ENCODE data around the gene NR2F1-AS1.
A peak's percentile ranks its signal among the peaks of the same experiment; 100 is the strongest.
"Not testable (repeated sequence)": the region's sequence is repeated elsewhere in the genome, so short reads cannot be mapped to it uniquely, and the experiment has no call there.

NR2F1-AS1 gene

DNA sequence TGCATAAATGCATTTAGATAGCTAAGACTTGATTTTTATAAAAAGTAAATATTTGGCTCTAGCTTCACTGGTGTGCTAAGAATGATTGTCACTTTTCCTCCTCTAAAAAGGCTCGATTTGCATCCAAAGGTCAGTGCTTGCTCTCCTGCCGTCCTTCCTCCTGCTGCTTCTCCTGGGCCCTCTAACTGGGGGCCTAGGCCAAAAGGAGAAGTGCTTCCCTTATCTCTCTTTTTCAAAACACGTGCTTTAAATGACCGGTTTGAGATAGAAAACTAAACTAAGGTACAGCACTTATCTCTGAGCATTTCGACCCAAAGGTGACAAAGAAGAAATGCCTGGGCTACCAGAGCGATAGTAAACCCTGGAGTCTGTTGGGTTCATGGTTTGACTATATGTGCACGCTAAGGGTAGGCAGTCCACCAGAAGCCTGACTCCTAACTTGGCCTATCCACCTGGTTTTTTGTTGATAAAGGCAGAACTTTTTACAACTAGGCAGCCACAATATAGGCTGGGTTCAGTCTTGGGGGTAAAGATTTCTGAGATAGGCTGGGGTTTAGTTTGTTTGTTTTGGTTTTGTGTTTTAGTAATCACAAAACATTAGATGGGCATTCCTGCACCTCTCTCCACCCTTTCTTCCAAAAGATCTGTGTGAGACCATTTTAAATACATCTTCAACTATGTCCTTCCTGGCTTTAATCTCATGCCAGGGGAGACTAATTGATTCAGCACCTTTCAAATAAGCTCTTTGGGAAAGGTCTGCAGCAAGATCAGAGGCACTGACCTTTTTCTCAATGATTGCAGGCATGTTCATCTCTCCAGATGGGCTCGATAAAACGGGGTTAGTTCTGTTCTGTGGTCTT lies 3.8 kb downstream of the NR2F1-AS1 start:
- DNase-seq (ENCODE audit: low spot score) = no peak

DNA sequence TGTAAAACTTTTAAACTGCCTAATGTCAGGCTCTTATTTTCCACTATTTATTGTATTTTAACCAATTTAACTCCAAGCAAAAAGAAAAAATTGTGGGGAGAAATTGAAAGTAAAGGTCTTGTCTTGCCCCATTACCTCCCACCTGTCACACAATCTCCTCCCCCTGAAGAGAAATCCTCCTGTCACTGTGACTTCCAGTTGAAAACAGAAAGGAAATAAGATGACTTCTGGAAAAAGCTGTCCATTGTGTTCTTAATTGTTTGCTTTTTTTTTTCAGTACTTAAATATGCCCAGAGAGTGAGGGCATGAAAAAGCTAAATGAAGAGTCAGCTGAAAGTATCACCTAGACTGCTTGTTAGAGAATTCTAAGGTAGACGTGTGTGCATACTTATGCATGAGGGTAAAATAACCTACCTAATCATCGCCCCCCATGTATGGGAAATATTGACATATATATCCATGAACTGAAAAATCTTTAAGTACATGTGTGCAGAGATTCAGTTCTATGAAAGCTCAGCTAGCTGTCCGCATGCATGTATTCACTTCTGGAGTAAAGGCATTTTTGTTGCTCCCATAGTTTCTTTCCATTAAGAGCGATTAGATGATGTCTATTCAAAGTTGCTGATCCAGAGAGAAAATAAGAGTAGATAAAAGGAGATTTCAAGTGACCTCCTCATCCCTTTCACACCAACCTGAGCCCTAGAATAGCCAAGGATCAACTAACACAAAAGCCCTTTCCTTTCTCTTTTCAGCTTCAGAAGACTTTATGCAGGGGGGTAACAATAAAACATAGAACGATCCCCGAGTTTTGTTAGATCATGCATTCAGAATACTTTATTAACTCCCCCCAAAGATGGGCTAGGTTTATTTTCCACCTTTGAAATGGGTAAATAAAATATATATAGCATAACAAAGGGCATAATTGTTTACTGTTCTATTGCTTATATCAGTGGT lies 5.3 kb downstream of the NR2F1-AS1 start:
- DNase-seq (ENCODE audit: low spot score) = no peak

DNA sequence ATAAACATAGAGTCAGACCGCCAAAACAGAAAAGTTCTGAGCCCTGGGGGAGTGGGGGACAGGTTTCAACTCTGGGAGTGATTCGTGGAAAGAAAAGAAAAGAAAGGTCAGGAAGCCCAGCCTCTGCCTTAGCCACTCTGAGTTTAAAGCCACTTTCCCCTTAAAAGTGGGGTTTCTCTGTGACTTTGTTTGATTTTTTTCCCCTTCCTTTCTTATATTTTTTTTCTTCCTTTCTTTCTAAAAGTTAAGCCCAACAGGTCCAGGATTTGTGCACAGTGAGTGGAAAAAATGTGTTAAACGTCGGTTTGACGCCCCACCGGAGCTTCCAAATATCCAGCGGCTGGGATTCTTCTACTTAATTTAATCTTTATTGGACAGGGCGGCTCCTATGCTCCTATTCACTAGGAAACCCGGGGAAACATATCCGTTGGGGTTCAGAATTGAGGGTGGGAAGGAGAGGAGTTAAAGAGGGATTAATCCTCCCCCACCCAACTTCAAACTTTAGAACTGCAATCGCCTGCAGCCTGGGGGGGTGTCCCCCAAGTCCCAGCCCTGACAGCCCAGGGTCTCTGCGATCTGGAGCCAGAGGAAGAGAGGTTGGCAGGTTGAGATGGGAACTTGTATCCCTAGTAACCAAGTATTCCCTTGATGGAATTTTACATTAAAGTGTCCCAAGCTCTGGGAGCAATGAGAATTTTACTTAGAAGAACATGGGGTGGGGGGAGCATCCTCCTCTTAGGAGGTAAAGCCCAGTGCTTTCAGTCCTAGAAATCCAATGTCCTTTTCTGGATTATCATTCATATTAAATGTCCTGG lies 6.3 kb downstream of the NR2F1-AS1 start:
- DNase-seq (ENCODE audit: low spot score) = no peak

DNA sequence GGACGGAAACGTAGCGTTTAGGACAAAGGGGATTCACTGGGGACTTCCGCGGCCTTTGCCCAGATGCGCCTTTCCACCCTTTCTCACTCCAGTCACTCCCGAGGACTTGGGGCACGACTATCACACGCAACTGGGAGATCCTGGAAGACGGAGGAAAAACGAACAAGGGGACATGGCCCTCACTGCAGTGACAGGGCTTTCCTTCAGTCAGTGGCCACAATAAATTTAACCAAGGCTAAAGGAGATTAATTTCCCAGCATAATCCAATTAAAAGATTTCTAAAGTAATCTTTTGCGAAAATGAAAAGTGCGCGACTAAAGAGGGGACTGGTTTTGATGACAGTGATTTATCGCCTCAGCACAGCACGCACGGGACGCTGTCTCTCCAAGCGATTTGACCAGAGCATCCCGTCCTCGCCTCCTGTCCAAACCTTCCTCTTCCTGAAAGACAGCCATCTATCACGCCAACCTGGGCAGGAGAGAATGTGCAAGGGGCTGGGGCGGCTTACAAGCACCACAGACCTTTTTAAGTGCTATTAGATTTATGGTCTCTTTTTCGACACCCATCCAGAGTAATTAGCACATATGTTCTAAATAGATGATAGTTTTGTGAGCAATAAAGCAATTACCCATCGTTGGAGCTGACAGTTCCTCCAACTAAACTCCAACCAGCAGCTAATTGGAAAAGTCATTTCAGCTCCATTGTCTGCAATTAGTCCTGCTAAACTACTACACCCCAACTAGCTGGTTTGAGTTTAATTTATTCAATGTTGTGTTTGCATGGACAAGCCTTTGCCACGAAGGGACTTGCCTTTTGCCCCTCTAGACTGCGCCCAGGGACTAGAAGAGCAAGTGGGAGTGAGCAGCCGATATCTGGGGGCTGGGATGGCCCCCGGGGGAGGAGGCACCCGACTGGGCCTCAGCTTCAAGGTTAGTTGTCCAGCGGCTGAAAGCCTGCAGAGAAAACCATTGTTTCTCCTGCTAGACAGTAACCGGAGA lies 7.4 kb downstream of the NR2F1-AS1 start:
- DNase-seq (ENCODE audit: low spot score) = no peak

DNA sequence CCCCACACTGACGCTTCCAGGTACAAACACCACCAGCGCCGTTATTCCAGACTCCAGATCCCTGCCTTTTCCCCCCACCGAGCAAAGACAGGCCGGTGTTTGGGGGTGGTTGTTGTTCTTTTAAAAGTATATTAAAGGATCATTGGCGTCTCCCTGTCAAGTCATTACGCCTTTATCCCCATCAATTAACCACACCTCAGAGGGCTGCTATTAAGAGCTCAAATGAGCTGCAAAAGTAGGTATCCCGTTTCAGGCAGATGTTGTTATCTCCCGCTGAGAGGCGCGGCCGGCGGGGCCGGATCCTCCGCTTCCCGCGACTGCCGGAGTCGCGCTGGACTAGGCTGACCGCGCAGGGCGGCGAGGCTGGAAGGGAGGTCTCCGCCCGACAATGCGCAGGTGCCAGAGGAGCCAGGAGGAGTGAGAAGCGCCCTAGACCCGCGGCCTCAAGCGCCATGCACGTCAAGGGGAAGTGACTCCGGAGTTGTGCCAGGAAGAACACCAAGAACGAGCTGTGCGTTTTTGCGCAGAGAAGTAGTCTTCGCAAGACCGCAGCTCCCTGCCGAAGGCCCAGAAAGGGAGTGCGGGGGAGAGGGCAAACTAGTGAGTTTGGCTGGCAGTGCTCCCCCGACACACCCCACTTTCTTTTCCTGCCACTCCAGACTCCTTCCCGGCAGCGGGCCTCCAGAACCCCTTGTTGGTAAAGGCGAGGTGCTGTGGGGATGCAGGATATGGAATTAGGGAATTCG lies 8.2 kb downstream of the NR2F1-AS1 start:
- DNase-seq (ENCODE audit: low spot score) = no peak

DNA sequence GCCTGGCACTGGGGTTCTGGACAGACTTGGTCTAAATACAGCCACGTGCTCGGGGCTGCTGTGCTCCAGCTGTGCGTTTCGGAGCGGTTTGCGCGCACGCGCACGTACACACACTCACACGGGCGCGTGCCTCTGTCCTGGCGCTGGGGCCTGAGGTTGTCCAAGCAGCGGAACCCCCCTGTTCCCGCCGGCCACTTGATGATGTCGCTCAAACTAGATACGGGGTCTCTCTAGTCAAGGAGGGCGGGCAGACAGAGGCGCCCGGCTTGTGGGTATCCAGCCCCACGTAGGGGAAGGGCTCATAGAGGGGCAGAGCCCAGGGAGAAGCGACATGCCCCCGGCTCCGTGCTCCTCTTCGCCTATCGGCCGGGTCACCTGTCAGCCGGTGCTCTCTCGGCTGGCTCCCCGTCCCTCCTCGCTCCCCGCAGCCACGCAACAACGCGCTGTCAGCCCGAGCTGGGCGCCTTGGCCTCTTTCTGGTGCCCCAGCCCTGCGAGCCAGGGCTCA lies 8.9 kb downstream of the NR2F1-AS1 start:
- DNase-seq (ENCODE audit: low spot score) = no peak

DNA sequence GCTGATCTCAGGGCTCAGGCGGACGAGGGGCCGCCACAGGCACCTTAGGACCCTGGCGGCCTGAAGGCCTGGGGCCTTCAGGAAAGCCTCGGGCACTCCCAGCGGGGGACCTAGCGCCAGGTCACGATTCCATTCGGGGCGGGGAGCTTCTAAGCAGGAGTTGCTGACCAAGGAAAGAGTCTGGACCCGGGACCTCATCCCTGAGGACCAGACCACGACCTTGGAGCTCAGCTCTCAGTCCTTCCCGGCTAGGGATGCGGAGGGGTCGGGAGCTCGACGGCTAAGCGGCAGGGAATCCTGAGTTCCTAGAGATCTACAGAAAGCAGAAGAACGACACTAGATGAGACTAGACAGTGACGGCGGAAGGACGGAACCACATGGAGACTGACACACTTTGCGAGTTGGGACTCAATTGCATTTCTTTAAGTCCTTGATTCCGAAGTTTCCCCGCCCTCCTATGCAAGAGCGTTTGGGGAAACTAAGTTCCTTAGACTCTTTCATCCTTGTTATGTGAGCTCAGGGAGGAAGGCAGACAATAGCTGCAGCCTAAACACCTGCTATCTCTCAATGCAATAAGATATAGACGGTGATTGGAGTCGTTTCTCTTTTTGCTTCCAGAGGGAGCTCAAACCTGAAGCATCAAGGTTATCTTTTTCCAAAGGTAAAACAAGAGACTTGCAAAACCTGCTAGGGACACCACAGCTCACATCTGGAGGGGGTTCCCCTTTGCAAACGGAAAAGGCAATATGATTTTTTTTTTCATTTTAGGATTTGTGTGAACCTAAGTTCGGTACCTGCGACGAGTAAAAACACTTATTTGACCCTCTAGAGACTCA lies 9.7 kb downstream of the NR2F1-AS1 start:
- DNase-seq (ENCODE audit: low spot score) = no peak

DNA sequence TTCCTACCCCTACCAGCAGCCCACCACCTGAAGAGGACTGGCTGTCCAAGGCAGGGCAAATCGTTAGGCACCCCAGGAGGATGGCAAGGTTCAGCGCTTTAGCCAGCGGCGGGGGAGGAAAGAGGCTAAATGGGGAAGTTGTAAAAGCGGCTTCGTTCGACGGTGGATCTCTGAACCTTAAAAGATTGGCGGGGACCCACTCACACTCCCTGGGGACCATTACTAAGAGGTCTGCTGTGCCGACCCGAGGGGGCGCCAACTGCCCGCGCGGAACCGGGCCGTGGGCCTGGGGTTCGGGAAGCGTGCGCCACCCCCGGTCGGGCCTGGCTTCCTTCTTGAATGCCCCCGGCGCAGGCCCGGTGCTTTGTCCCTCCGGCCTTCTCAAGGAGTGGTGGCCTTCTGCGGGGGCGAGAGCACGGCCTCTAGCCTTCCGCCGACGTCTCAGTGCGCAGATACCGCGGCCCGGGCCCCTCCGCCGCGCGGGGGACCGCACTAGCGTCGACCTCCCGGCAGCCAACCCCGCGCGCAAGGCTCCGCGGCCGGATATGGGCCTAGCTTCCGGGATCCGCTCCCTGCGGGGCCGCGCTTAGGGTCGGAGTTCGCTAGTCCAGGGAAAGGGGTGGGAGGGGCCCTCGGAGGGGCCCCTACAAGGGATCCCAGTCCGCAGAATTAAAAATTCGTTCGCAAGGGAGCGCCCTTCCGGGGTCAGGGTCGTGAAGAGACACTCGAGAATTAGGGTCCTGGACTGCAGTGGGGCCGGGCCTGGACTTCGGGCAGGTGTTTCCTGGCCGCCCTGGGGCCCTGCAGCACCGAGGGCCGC lies 10.5 kb downstream of the NR2F1-AS1 start:
- no peak for DNase-seq (ENCODE audit: low spot score)

DNA sequence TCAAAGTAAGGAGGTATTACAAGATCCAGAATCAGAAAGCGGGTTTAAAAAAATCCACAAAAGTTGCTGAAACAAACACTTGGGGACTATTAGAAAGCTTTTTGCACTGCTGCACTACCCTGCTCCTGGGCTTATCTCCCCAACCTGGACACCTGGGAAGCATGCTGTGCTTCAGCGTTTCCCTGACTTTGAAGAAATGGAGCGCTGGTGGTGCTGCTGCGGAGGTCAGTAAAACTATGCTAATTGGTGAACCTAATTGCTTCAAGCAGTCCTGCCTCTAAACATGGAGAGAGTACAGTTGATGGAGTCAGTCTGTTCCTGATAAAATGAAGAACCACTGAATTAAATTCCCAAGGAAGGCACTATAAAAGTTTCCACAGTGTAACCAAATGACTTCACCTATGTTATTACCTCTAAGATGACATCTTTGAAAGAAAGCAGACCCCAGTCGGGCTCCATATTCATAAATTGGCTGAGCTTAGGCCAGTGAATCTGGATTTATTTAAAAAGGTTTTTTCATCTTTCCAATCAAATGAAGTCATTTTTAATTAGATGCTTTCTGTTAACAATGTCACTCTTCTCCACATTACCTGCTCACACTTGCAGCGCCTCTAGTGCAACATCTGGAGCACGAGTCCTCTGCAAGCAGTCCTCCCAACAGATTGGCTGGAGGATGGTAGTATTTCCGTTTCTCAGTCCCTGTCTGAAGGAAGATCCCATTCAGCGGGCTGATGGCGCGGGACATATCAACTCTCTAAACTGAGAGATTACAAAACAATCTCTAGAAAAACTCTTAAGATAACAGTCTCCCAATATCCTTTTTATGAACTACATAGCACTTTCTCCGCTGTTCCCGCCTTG lies 11.5 kb downstream of the NR2F1-AS1 start:
- DNase-seq (ENCODE audit: low spot score) = no peak

DNA sequence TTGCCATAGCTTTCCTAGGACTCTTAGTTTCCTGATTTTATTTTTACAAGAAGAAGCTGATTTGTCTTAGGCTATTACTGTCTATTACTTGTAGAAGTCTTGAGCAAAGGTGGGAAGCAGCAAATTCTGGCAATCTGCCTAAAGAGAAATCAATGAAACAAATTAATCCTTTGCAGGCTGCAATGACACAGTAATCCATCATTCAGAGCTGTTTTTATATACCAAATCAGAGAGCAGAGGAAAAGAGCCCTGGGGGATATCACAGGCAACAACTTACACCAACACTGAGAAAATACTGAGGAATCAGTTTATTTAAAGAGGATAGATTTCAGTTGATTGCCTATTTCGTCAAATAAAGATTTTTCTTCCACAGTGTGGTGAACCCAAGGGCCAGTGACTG lies 13.6 kb downstream of the NR2F1-AS1 start:
- DNase-seq (ENCODE audit: low spot score) = no peak

DNA sequence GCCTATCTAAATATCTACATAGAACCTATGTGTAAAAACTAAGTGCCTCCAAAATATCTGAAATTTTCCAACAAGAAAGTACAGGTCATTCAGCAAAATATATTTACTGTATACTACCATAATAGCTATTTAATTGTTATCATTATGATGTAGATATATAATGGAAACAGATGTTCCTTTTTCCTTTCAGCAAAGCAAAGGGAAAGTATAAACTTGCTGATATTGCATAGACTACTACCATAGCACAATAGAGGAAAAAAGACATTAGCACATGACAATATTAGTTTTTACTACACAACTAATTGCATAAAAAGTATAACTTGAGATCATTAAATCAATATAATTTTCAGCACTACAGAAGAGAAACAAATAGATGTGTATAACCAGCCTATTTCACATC lies 14.9 kb downstream of the NR2F1-AS1 start:
- no peak for DNase-seq (ENCODE audit: low spot score)

DNA sequence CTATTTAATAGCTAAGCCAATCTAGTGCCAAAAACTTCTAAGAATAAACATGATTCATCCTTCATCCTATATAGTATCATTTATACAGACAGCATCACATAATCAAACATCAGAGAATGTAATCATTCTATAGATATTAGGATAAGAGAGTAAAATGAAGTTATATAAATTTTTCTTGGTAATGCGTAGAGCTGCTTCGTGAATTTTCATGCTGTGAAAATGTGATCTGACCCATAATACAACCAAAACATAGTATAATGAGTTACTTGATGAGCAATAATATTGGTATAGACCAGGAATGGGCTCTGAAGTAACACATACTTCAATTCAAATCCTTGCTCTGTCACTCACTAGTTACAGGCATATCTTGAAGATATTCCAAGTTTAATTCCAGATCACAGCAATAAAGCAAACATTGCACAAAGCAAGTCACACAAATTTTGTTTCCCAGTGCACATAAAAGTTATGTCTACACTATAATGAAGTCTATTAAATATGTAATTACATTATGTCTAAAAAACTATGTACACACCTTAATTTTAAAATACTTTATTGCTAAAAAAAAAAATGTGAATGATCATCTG lies 23.9 kb downstream of the NR2F1-AS1 start:
- DNase-seq (ENCODE audit: low spot score) = no peak

DNA sequence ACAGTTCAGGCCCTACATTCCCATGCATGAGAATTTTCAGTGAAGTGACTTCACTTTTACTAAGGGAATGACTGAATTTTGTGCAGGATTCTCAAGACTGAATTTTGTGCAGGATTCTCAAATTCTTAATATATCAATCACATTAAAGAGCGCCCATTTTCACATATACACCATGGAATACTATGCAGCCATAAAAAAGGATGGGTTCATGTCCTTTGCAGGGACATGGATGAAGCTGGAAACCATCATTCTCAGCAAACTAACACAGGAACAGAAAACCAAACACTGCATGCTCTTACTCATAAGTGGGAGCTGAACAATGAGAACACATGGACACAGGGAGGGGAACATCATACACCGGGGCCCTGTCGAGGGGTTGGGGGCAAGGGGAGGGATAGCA lies 31.4 kb downstream of the NR2F1-AS1 start:
- not testable (repeated sequence) for DNase-seq (ENCODE audit: low spot score)

DNA sequence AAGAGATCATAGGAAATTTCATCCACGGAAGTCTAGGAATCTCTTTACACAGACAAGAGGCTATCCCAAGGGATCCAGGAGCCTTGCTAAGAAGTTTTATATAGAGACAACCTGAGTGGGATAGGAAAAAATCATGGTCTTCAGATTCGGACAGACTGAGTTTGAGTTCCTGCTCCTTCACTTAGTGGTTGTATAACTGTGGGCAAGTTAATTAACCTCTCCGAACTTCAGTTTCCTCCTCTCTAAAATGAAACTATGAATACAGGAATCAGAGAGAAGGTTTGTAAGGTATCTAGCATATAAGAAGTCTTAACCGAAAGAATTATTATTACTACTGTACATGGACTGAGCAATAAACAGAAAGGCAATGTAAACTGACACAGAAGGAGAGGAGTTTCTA lies 35.1 kb downstream of the NR2F1-AS1 start:
- DNase-seq (ENCODE audit: low spot score) = no peak

DNA sequence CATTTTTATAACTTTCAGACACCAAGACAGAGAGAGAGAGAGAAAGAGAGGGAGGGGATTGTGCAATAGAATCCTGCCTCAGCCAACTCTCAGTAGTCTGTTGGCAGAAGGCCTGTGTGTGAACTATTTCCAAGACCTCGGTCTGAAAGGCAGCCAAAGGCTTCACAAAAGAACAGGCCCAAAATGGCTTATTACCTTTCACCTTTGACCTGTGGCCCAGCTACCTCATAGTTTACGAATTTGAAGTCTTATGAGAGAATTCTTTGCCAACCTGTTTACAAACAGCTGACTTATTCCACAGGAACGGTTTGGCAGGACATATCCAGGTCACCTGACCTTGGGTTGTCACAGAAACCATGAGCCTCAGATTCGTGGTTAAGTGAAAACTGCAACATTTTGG lies 48.6 kb downstream of the NR2F1-AS1 start:
- DNase-seq (ENCODE audit: low spot score) = peak; percentile 9

DNA sequence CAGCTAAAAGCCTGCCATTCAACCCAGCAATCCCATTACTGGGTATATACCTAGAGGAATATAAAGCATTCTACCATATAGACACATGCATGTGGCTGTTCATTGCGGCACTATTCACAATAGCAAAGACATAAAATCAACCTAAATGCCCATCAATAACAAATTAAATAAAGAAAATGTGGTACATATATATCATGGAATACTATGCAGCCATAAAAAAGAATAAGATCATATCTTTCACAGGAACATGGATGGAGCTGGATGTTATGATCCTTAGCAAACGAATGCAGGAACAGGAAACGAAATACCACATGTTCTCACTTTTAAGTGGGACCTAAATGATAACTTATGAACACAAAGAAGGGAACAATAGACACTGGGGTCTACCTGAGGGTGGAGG lies 59.2 kb downstream of the NR2F1-AS1 start:
- DNase-seq (ENCODE audit: low spot score) = not testable (repeated sequence)

DNA sequence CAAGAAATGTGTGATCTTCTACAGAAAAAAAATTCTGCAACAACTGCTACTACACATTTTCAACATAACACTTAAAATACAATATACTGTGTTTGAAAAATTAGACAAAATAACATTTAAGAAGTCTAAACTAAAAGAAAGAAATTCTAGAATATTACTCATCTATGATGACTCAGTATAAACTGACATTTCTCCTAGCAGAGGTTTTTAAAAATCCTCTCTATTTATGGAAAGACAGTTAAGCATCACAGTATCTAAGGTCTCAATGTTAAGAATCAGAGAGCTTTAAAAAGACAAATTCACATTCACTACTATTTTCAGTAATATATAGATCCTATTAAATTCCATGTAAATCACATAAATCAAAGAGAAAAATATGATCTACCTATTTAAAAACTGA lies 61.3 kb downstream of the NR2F1-AS1 start:
- DNase-seq (ENCODE audit: low spot score) = no peak

All from hepatic stellate cell (primary cell).